GM12878 (cell line): ENCODE results near the gene CTNNB1. TPM values are rescaled to one million over a fixed set of nuclear protein-coding genes. Genes with fewer than 3 reads are reported as not detected.

Experiments used
- ATAC-seq: fragments of 200-7000 bp; cut with Tn5 transposase; 3 replicates; pipeline ENCODE4 v1.9.1; 2020; ENCODE audit warnings: mild to moderate bottlenecking, moderate library complexity
- BruUV-seq: library from RNA; stranded (reverse); fragments of 400-500 nt; replicated peaks from 2 replicates; lab custom pipeline; 2021; lab: Mats Ljungman, UMichigan
- CTCF ChIA-PET: fragments of 300-600 bp; sonication (Branson Sonifier 250); formaldehyde crosslinking; extraction: SDS; loops from one replicate; lab custom pipeline; 2021; ENCODE audit warnings: inconsistent platforms; lab: Yijun Ruan, JAX
- POLR2A ChIA-PET: fragments of 350-600 bp; formaldehyde crosslinking; extraction: SDS; loops from one replicate; lab custom pipeline; 2021; ENCODE audit warnings: inconsistent platforms; lab: Charles Lee
- RAD21 ChIA-PET: fragments of 300-600 bp; sonication (Branson Sonifier 250); formaldehyde crosslinking; loops from one replicate; lab custom pipeline; 2023; ENCODE audit warnings: antibody characterized with exemption; ENCODE audit not compliant: unreplicated experiment; lab: Charles Lee
- SMC1A ChIA-PET: fragments of 300-600 bp; sonication (Branson Sonifier 250); formaldehyde crosslinking; loops from one replicate; lab custom pipeline; 2023; ENCODE audit not compliant: unreplicated experiment, uncharacterized antibody; lab: Charles Lee
- DNase-seq: peaks from one replicate; pipeline ENCODE4 v3.0.0-alpha.2; 2011; ENCODE audit warnings: low read depth, low spot score
- FAIRE-seq: peaks from 3 replicates; lab custom pipeline; 2011; peaks lifted over from hg19 to GRCh38; lab: Jason Lieb, UNC
- H2AFZ ChIP-seq: 2 replicates; pipeline ENCODE4 v1.6.0; 2011; ENCODE audit warnings: low read depth, low read length, control low read depth; ENCODE audit not compliant: control insufficient read depth
- H3K27ac ChIP-seq: 2 replicates; pipeline ENCODE4 v1.5.1; 2011; ENCODE audit warnings: control low read depth; ENCODE audit not compliant: control insufficient read depth, insufficient read depth
- H3K27me3 ChIP-seq, 2 experiments: replicated peaks in 1 of 2; 2 replicates each; pipeline versions ENCODE4 v1.6.0 to v1.6.1; 2011; ENCODE audit warnings: low read length in 1 of 2; ENCODE audit not compliant: control insufficient read depth in 2 of 2, insufficient read depth in 2 of 2
- H3K36me3 ChIP-seq, 2 experiments: 2 replicates each; pipeline ENCODE4 v1.5.1; 2011; ENCODE audit warnings: low read length in 1 of 2; ENCODE audit not compliant: control insufficient read depth in 2 of 2, insufficient read depth in 2 of 2
- H3K4me1 ChIP-seq: 2 replicates; pipeline ENCODE4 v1.6.1; 2011; ENCODE audit warnings: mild to moderate bottlenecking, low read length, moderate library complexity, mixed read lengths; ENCODE audit not compliant: control insufficient read depth, insufficient read depth
- H3K4me2 ChIP-seq: 2 replicates; pipeline ENCODE4 v1.6.0; 2011; ENCODE audit warnings: control low read depth; ENCODE audit not compliant: control insufficient read depth, insufficient read depth
- H3K4me3 ChIP-seq: fragments of 200-600 bp; sonication (generic); 2 replicates; pipeline ENCODE4 v1.5.1; 2016
- H3K79me2 ChIP-seq: 2 replicates; pipeline ENCODE4 v1.6.0; 2011; ENCODE audit warnings: low read length; ENCODE audit not compliant: control insufficient read depth, insufficient read depth
- H3K9ac ChIP-seq: 2 replicates; pipeline ENCODE4 v1.8.0; 2011; ENCODE audit warnings: low read length, control low read depth, mixed read lengths; ENCODE audit not compliant: control insufficient read depth, insufficient read depth
- H3K9me3 ChIP-seq: replicated peaks from 3 replicates; pipeline ENCODE4 v1.5.1; 2011; ENCODE audit warnings: mild to moderate bottlenecking, low read length; ENCODE audit not compliant: control insufficient read depth, insufficient read depth
- H4K20me1 ChIP-seq: 2 replicates; pipeline ENCODE4 v1.6.0; 2011; ENCODE audit not compliant: control insufficient read depth, insufficient read depth
- ATF2 ChIP-seq: IDR thresholded peaks from 2 replicates; pipeline ENCODE4 v1.6.1; 2012; ENCODE audit warnings: low read length, inconsistent platforms
- BCL11A ChIP-seq: IDR thresholded peaks from 2 replicates; pipeline ENCODE4 v1.6.1; 2011; ENCODE audit warnings: low read depth, low read length
- BMI1 ChIP-seq: fragments of 450-650 bp; IDR thresholded peaks from 2 replicates; pipeline ENCODE4 v1.6.1; 2016; ENCODE audit warnings: mild to moderate bottlenecking, moderate library complexity, borderline replicate concordance
- CHD4 ChIP-seq: fragments of 200-600 bp; sonication (generic); IDR thresholded peaks from 2 replicates; pipeline ENCODE4 v1.6.1; 2016; ENCODE audit warnings: mild to moderate bottlenecking
- CTCF ChIP-seq, 3 experiments: IDR thresholded peaks in 2 of 3; conservative IDR thresholded peaks in 1 of 3; 2 replicates each; pipeline ENCODE4 v1.5.1; 2011; ENCODE audit warnings: low read depth in 3 of 3, low read length in 3 of 3, mild to moderate bottlenecking in 3 of 3, control low read depth in 2 of 3, moderate library complexity in 2 of 3, inconsistent platforms in 1 of 3, mixed read lengths in 1 of 3; ENCODE audit not compliant: control insufficient read depth in 2 of 3, insufficient read depth in 1 of 3; ENCODE audit errors: extremely low read depth in 1 of 3
- HCFC1 ChIP-seq: fragments of 150-350 bp; IDR thresholded peaks from 2 replicates; pipeline ENCODE4 v1.6.1; 2014; ENCODE audit warnings: low read length
- HDAC6 ChIP-seq: fragments of 200-600 bp; sonication (generic); IDR thresholded peaks from one replicate; pipeline ENCODE4 v1.8.0; 2017; ENCODE audit warnings: antibody characterized with exemption; ENCODE audit not compliant: unreplicated experiment
- IKZF1 ChIP-seq: fragments of 450-650 bp; conservative IDR thresholded peaks from 2 replicates; pipeline ENCODE4 v1.6.1; 2017; ENCODE audit warnings: antibody characterized with exemption, mild to moderate bottlenecking
- MEF2B ChIP-seq: fragments of 450-650 bp; IDR thresholded peaks from 2 replicates; pipeline ENCODE4 v1.6.1; 2018; ENCODE audit warnings: mild to moderate bottlenecking, moderate library complexity; ENCODE audit not compliant: partially characterized antibody, poor library complexity, severe bottlenecking
- MYC ChIP-seq: IDR thresholded peaks from 2 replicates; pipeline ENCODE4 v1.6.1; 2011; ENCODE audit warnings: mild to moderate bottlenecking, low read length, moderate library complexity, inconsistent platforms; ENCODE audit not compliant: insufficient read depth, insufficient replicate concordance, insufficient read length, severe bottlenecking
- NBN ChIP-seq: fragments of 450-650 bp; IDR thresholded peaks from 2 replicates; pipeline ENCODE4 v1.6.1; 2016
- NFIC ChIP-seq: IDR thresholded peaks from 2 replicates; pipeline ENCODE4 v1.6.1; 2012; ENCODE audit warnings: low read depth, mild to moderate bottlenecking, inconsistent platforms, low read length, moderate library complexity
- RAD21 ChIP-seq: IDR thresholded peaks from 2 replicates; pipeline ENCODE4 v1.6.1; 2011; ENCODE audit warnings: mild to moderate bottlenecking, low read depth, low read length, moderate library complexity; ENCODE audit not compliant: insufficient read depth
- RAD51 ChIP-seq: fragments of 450-650 bp; IDR thresholded peaks from 2 replicates; pipeline ENCODE4 v1.6.1; 2016; ENCODE audit warnings: moderate library complexity, mild to moderate bottlenecking, inconsistent platforms
- SREBF1 ChIP-seq: IDR thresholded peaks from 2 replicates; pipeline ENCODE4 v1.6.1; 2012; ENCODE audit warnings: mild to moderate bottlenecking, low read length
- STAT1 ChIP-seq: fragments of 450-650 bp; conservative IDR thresholded peaks from 2 replicates; pipeline ENCODE4 v1.6.1; 2014; ENCODE audit warnings: antibody characterized with exemption, mild to moderate bottlenecking
- SUZ12 ChIP-seq: fragments of 200-600 bp; sonication (generic); IDR thresholded peaks from one replicate; pipeline ENCODE4 v1.6.1; 2018; ENCODE audit warnings: antibody characterized with exemption, mild to moderate bottlenecking; ENCODE audit not compliant: unreplicated experiment
- TCF7 ChIP-seq: IDR thresholded peaks from 2 replicates; pipeline ENCODE4 v1.6.1; 2014; ENCODE audit warnings: antibody characterized with exemption, borderline replicate concordance
- ZBTB4 ChIP-seq: fragments of 450-650 bp; formaldehyde crosslinking; IDR thresholded peaks from 2 replicates; pipeline ENCODE4 v1.4.0; 2022; ENCODE audit warnings: mild to moderate bottlenecking, moderate library complexity
- ZZZ3 ChIP-seq: IDR thresholded peaks from 2 replicates; pipeline ENCODE4 v1.6.1; 2011; ENCODE audit warnings: low read depth; ENCODE audit not compliant: control insufficient read depth, insufficient read length
- WGBS: methylation state at CpG from one replicate; pipeline ENCODE4 v1.1.6; 2016; ENCODE audit warnings: low lambda C conversion rate; ENCODE audit not compliant: insufficient replicate concordance, insufficient coverage; ENCODE audit errors: missing lambda C conversion rate; 5-methylcytosine and 5-hydroxymethylcytosine counted together
- in situ Hi-C: fragments of 300-500 bp; cut with MboI; formaldehyde crosslinking; loops from 9 replicates; pipeline ENCODE4 v1.14.3; 2018; ENCODE audit warnings: mixed read lengths
- intact Hi-C: fragments of 100-400 bp; cut with micrococcal nuclease; formaldehyde crosslinking; loops from one replicate; pipeline ENCODE4 v1.14.2; 2022; ENCODE audit not compliant: unreplicated experiment
- polyA plus RNA-seq, 11 experiments: library from polyadenylated mRNA; depleted of rRNA in 4 of 11; unstranded in 6 of 11; stranded (reverse) in 5 of 11; fragments of >200 nt; fragmentation: Nextera tagmentation in 4 of 11; fragmentation: Illumina TruSeq in 1 of 11; extraction: Ambion mirVana in 4 of 11; extraction: Trizol in 1 of 11; gene quantifications; 1 replicate in 1 of 11; 2 replicates in 10 of 11; pipeline versions ENCODE4 v1.2.1 to v1.2.3, GENCODE V29; 2011 to 2016; ENCODE audit warnings: inconsistent platforms in 2 of 11, missing spikeins in 2 of 11, low read depth in 1 of 11
- total RNA-seq, 4 experiments: library from RNA; depleted of rRNA in 3 of 4; stranded (reverse); fragments of >200 nt in 3 of 4; fragmentation: Illumina TruSeq in 1 of 4; extraction: Trizol in 1 of 4; gene quantifications; 2 replicates each; pipeline versions ENCODE4 v1.2.1 to v1.2.3, GENCODE V29; 2013 to 2021

Gene CTNNB1
- total and polyA plus RNA-seq, 10 of the 15 experiments (the other 5 are each of a cell fraction or from before 2014, with no cell fraction given) = 30.4 to 217 (median 138) TPM

GRCh38 chr3:41250825-41251224 is 51.5 kb downstream of the CTNNB1 start:
- ATAC-seq (no peak), DNase-seq (no peak), FAIRE-seq (no peak)
- Histone ChIP-seq H3K4me1 (no peaks in the 10 kb centered on the region), H3K9ac (no peak overlapping the region), H2AFZ (no peak overlapping the region), H3K9me3 (no peaks in the 10 kb centered on the region), H3K27me3 (no peaks in the 10 kb centered on the region; a peak in 1 of 4 replicates), H3K36me3 (no peaks in the 10 kb centered on the region), H3K4me3 (no peak overlapping the region), H3K27ac (no peak overlapping the region), H3K79me2 (no peaks in the 10 kb centered on the region), H3K4me2 (no peak overlapping the region), H4K20me1 (no peaks in the 10 kb centered on the region; the same call in 1 of the 2 replicates)
- SMC1A ChIA-PET = no interaction called here
- 28% methylated on average over 2 of the region's 2 CpGs for WGBS
- BruUV-seq = no TSS peak
- CTCF ChIA-PET = interaction anchor here (1.2 kb wide), 1 partner anchor 670 kb away, joined by 3 read pairs; no protein-coding TSS in a partner anchor
- intact Hi-C loops = no loop called here
- RAD21 ChIA-PET = no interaction called here
- TF ChIP-seq CTCF (IDR thresholded peaks at IDR 0.05 in 2 of 3, conservative IDR thresholded peaks at IDR 0.05 in 1 of 3; ENCODE audit: control insufficient read depth in 2 of 3, extremely low read depth in 1 of 3, insufficient read depth in 1 of 3, low read depth in 3 of 3, low read length in 3 of 3) (no peak), TCF7 (no peak), BCL11A (no peak), ZBTB4 (CRISPR knock-in tag) (no peak), ZZZ3 (no peak), SREBF1 (no peak), RAD21 (no peak), SUZ12 (no peak), HDAC6 (no peak), IKZF1 (no peak), RAD51 (no peak), HCFC1 (no peak), ATF2 (no peak), NBN (no peak), MEF2B (no peak), CHD4 (no peak), MYC (no peak), BMI1 (no peak), STAT1 (no peak), NFIC (no peak)
- POLR2A ChIA-PET = no interaction called here
- in situ Hi-C loops = no loop called here
